NCI-H2107 treated with DMSO at 0.1 percent for 48 hours (cell line): ENCODE results near the gene MB21D2.
"Not testable (repeated sequence)": the region's sequence is repeated elsewhere in the genome, so short reads cannot be mapped to it uniquely, and the experiment has no call there.

ENCODE experiments used
- DNase-seq: peaks from one replicate; lab custom pipeline; 2025; ENCODE audit not compliant: unreplicated experiment; lab: John Stamatoyannopoulos, UW

Gene MB21D2, protein sequence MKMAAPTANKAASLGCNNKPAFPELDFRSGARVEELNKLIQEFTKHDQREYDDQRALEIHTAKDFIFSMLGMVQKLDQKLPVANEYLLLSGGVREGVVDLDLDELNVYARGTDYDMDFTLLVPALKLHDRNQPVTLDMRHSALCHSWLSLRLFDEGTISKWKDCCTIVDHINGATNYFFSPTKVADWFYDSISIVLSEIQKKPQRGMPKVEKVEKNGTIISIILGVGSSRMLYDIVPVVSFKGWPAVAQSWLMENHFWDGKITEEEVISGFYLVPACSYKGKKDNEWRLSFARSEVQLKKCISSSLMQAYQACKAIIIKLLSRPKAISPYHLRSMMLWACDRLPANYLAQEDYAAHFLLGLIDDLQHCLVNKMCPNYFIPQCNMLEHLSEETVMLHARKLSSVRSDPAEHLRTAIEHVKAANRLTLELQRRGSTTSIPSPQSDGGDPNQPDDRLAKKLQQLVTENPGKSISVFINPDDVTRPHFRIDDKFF

DNA sequence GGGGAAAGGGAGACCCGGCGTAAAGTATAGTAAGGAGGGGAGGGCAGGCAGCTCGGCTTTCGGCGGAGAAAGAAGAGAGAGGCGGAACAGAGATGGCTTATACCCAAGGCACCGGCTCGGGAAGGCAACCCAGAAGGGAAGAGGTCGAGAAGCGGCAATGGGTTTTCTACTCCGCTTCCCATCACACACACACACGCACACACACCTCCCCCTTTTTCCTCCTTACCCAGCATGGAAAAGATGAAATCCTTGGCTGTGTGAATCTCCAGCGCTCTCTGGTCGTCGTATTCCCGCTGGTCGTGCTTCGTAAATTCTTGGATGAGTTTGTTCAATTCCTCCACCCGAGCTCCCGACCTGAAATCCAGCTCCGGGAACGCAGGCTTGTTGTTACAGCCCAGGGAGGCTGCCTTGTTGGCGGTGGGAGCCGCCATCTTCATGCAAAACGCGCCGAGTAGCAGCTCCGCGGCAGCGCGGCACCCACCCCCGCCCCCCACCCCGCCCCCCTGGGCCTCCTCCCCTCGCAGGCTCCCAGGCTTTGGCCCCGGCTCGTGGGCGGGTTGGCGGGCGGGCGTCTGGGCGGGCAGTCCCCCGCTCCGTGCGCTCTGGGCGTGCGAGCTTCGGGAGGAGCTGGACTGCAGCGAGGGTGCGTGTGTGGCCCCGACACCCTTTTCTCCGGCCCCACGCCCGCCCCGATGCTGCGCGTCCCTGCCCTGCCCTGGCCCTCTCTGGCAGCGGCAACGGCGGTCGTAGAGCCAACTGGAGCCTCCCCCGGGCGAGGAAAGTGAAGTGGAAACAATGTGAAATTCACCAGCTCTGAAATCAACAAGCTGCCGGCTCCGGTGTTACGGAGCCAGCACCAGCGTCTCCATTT, at the start of gene MB21D2:
MB21D2 (minus strand) TSS at position 453 of the 871 bp plus-strand sequence; CDS start at position 437, 16 bp downstream.
- DNase-seq = peak; percentile 89

- DNase-seq = not testable (repeated sequence)
Measured at GRCh38 chr3:192964959-192965719, 47.5 kb upstream of the MB21D2 start.

- DNase-seq = no peak
Measured at GRCh38 chr3:192959773-192960172, 42.1 kb upstream of the MB21D2 start.

DNA sequence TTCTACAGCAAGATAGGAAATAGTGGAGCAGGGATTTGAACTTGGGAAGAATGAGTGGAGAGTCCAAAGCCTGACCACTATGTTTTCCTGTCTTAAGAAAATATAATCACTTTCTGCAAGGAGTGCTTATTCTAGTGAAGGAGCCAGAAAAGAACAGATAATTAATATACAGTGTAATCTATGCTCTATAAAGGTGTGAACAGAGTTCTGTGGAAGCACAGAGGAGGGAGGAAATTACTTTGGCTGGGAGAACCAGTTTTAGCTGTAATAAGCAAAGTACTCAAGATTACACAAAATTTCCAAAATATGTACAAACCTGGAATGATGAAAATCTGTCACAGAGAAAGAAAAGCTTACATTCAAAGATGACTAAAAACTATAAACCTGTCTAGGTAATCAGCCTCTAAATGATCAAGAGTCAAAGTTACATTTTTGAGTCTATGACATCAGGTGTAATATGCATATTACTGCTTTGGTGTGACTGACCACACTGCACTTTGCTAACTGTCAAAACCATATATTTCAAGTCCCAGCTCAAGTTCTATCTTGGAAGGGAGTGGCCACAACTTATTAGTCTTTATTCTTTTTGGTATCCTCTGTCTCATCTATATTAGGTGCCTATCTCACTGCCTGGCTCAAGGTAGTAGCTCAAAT, 40.7 kb upstream of the MB21D2 start:
- DNase-seq = no peak

GRCh38 chr3:192957441-192958021, 39.9 kb upstream of the MB21D2 start:
- no peak for DNase-seq

GRCh38 chr3:192953926-192954325, 36.3 kb upstream of the MB21D2 start:
- DNase-seq = no peak

GRCh38 chr3:192947421-192947820, 29.8 kb upstream of the MB21D2 start:
- DNase-seq = no peak

- no peak for DNase-seq
Measured at GRCh38 chr3:192943393-192943792, 25.7 kb upstream of the MB21D2 start.

DNA sequence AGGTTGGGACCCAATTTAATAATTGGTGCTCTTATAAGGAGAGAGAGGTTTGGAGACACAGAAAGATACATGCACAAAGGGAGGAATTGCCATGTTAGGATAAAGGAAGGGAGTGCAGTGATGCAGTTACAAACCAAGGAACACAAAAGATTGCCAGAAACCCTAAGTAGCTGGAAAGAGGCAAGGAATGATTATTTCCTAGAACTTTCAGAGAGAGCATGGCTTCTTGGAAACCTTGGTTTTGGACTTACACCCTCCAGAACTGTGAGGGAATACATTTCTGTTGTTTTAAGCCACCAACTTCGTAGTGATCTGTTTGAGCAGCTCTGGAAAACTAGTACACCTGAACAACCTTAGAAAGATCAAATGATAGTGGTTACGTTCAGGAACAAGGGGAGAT, 25.0 kb upstream of the MB21D2 start:
- DNase-seq = no peak

- no peak for DNase-seq
Measured at GRCh38 chr3:192940129-192940528, 22.5 kb upstream of the MB21D2 start.

DNA sequence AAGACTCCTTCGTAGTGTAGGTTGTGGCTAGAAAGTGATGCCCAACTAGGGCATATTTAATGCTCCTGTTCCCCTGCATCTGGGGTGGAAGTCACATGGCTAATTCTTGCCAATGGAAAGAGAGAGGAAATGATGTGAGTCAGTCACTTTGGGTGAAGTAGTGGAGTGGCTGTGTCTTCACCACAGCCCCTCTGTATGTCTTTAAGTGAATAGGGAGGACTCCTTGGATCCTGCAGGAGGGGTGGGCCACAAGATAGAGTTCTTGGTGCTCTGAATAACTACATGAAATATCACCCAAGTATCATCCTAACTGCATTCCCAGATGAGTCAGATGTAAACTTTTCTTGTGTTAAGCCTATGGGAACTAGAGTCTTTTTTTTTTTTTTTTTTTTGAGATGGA, 17.8 kb upstream of the MB21D2 start:
- DNase-seq = no peak

GRCh38 chr3:192933779-192934460, 16.3 kb upstream of the MB21D2 start:
- DNase-seq = no peak

- DNase-seq = no peak
Measured at GRCh38 chr3:192933259-192933658, 15.6 kb upstream of the MB21D2 start.

DNA sequence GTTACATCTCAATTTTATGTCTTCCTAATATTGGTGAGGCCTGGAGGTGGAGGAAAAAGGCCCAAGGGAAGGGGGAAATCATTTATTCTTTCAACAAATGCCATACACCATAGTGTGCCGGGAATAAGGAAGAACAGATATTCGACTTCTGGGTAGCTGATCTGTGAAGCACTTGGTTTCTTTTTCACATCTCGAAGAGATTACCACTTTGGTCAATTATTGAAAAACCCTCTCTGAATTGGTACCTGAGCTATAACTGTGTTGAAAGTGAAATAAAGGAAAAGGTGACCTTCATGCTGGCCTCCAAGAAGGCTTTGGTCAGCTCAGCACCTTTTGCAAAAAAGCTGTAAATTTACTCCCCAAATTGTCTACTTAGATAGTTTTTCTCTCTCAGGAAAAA, 14.2 kb upstream of the MB21D2 start:
- DNase-seq = no peak

DNA sequence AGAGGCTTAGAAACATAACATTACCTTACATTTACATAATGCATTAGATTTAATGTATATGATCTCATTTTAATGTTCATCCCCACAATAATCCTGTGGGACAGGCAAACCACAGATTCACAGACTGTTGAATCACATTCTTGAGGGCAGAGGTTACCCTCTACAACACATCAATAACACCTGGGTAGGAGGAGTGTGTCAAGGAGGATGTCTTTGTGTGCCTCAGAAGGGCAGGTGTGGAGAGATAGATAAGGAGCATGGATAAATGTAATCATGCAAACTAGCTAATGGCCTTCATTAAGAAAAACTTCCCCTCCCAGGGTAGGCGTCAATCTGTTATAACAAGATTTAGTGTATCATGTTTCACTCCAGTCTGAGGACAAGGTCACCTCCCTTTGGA, 12.9 kb upstream of the MB21D2 start:
- no peak for DNase-seq

GRCh38 chr3:192929755-192930547, 12.3 kb upstream of the MB21D2 start:
- no peak for DNase-seq

- DNase-seq = no peak
Measured at GRCh38 chr3:192929146-192929545, 11.5 kb upstream of the MB21D2 start.

DNA sequence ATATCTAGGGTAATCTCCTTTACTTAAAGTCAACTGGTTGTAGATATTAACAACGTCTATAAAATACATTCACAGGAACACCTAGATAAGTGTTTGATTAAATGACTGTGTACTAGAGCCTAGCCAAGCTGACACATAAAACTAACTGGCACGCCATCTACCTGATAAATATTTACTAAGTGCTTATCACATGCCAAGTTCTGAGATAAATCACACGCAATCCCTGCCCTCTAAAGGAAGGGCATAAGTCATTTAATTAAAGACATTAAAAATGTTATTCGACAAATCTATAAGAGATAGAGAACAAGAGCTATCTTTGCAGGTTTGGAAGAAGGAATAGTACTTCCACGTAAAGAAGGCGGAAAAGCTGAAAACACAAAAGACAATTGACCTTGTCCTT, 11.1 kb upstream of the MB21D2 start:
- no peak for DNase-seq

DNA sequence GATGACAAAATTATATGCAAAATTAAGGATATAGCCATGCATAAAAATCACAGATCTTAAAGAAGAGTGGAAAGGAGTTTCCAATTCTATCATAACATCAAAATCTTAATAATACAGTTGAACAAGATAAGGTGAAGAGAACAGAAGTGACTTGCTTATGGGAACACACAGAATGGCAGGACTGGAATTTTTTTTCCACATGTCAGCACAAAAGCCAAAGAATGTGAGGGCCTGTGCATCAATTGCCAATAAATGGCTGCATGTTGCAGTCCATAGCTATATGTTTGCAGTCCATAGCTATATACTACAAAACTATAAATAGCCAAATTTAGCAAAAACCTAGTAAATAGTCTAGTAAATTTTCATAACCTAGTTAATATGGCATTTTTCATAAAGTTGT, 10.4 kb upstream of the MB21D2 start:
- DNase-seq = no peak
